SK-N-SH (cell line): ENCODE results near the gene SH2D3A. TPM values are rescaled to one million over a fixed set of nuclear protein-coding genes. Genes with fewer than 3 reads are reported as not detected.

Source experiments
- polyA plus RNA-seq, 3 experiments: library from polyadenylated mRNA; depleted of rRNA; stranded (reverse); fragments of >200 nt; gene quantifications; 2 replicates each; pipeline ENCODE4 v1.2.3, GENCODE V29; 2012

The SH2D3A gene
- polyA plus RNA-seq, 1 of the 3 experiments (the other 2 are of a cell fraction) = 0.35 TPM

Other genes starting within 250 kb of the SH2D3A start
- 9.9 and 10.7 TPM in 2 replicates for gene TNFSF9, start 236.4 kb downstream of the SH2D3A start, polyA plus RNA-seq (2012; rRNA removed)
- 117 and 142 TPM in 2 replicates for gene CD70, start 176.3 kb downstream of the SH2D3A start, polyA plus RNA-seq (2012; rRNA removed)
- gene TNFSF14, start 97.3 kb downstream of the SH2D3A start, polyA plus RNA-seq (2012; rRNA removed) = not detected in 2 replicates
- gene C3, start 46.8 kb downstream of the SH2D3A start, polyA plus RNA-seq (2012; rRNA removed) = 0.67 and 0.71 TPM in 2 replicates
- gene GPR108, start 29.9 kb downstream of the SH2D3A start, polyA plus RNA-seq (2012; rRNA removed) = 51.4 and 54.2 TPM in 2 replicates
- gene TRIP10, start 27.8 kb downstream of the SH2D3A start, polyA plus RNA-seq (2012; rRNA removed) = 35.4 and 42.9 TPM in 2 replicates
- 0.02 TPM in 1 of 2 replicates, not detected in the other for gene VAV1, start 5.3 kb upstream of the SH2D3A start, polyA plus RNA-seq (2012; rRNA removed)
- gene ADGRE1, start 120.1 kb upstream of the SH2D3A start, polyA plus RNA-seq (2012; rRNA removed) = 8.9 and 11.2 TPM in 2 replicates